KMS-11 (cell line): ENCODE measurements around the gene ABHD2.
"Not testable (repeated sequence)": the region's sequence is repeated elsewhere in the genome, so short reads cannot be mapped to it uniquely, and the experiment has no call there.

Experiments
- H2AFZ ChIP-seq: fragments of 200-600 bp; sonication (generic); 2 replicates; pipeline ENCODE4 v1.6.1; 2016; ENCODE audit warnings: antibody characterized with exemption, mixed run types, low read depth
- H3K27ac ChIP-seq: fragments of 200-600 bp; sonication (generic); 2 replicates; pipeline ENCODE4 v1.6.1; 2016; ENCODE audit warnings: mild to moderate bottlenecking, mixed run types
- H3K27me3 ChIP-seq: fragments of 200-600 bp; sonication (generic); 2 replicates; pipeline ENCODE4 v1.6.1; 2017; ENCODE audit warnings: mild to moderate bottlenecking, low read depth, mixed run types, moderate library complexity; ENCODE audit not compliant: insufficient read depth
- H3K36me3 ChIP-seq: fragments of 200-600 bp; sonication (generic); 2 replicates; pipeline ENCODE4 v1.6.1; 2017; ENCODE audit warnings: mild to moderate bottlenecking, mixed run types; ENCODE audit not compliant: insufficient read depth
- H3K4me1 ChIP-seq: fragments of 200-600 bp; sonication (generic); 2 replicates; pipeline ENCODE4 v1.6.1; 2016; ENCODE audit warnings: mild to moderate bottlenecking, low read depth, mixed run types; ENCODE audit not compliant: poor library complexity, severe bottlenecking
- H3K4me2 ChIP-seq: fragments of 200-600 bp; sonication (generic); 2 replicates; pipeline ENCODE4 v1.7.0; 2016; ENCODE audit warnings: mild to moderate bottlenecking, mixed run types
- H3K4me3 ChIP-seq: fragments of 200-600 bp; sonication (generic); IDR thresholded peaks from 2 replicates; pipeline ENCODE4 v1.6.1; 2017; ENCODE audit warnings: low read depth, low read length, mixed read lengths; ENCODE audit not compliant: insufficient read depth
- H3K79me2 ChIP-seq: fragments of 200-600 bp; sonication (generic); 2 replicates; pipeline ENCODE4 v1.6.1; 2016; ENCODE audit warnings: low read depth, mixed run types; ENCODE audit not compliant: insufficient read depth
- H3K9ac ChIP-seq: fragments of 200-600 bp; sonication (generic); 2 replicates; pipeline ENCODE4 v1.6.1; 2016; ENCODE audit warnings: mild to moderate bottlenecking, mixed run types
- H4K20me1 ChIP-seq: fragments of 200-600 bp; sonication (generic); 2 replicates; pipeline ENCODE4 v1.6.1; 2016; ENCODE audit warnings: mild to moderate bottlenecking, mixed run types; ENCODE audit not compliant: insufficient read depth
- CTCF ChIP-seq: fragments of 200-600 bp; sonication (generic); conservative IDR thresholded peaks from 2 replicates; pipeline ENCODE4 v1.6.1; 2017; ENCODE audit warnings: low read depth, mild to moderate bottlenecking, antibody characterized with exemption, low read length, moderate library complexity, mixed read lengths

Gene ABHD2

GRCh38 chr15:89231832-89232231, 143.6 kb downstream of the ABHD2 start:
- Histone ChIP-seq H3K36me3 (no peaks in the 10 kb centered on the region), H3K9ac (no peak overlapping the region), H2AFZ (no peak overlapping the region)

GRCh38 chr15:89239883-89240810, 151.9 kb downstream of the ABHD2 start:
- H3K4me3 ChIP-seq, H3K27ac ChIP-seq, H2AFZ ChIP-seq, H3K9ac ChIP-seq, H3K27me3 ChIP-seq, H3K4me1 ChIP-seq, H3K4me2 ChIP-seq, H3K36me3 ChIP-seq, H4K20me1 ChIP-seq: not testable (repeated sequence)
- peaks cover 13% of the 10 kb centered on the region for H3K79me2 ChIP-seq

More at GRCh38 chr15:89231832-89232231, 143.6 kb downstream of the ABHD2 start:
- Histone ChIP-seq H3K4me3 (no peak overlapping the region), H3K4me2 (no peak overlapping the region), H3K79me2 (no peaks in the 10 kb centered on the region), H3K4me1 (no peaks in the 10 kb centered on the region), H3K27me3 (no peaks in the 10 kb centered on the region), H3K27ac (no peak overlapping the region), H4K20me1 (no peaks in the 10 kb centered on the region)
- no peak for TF ChIP-seq CTCF

GRCh38 chr15:89243046-89243690, 154.9 kb downstream of the ABHD2 start:
- Histone ChIP-seq H3K4me2 (peak overlapping the region; percentile 74), H3K4me1 (peaks cover 22% of the 10 kb centered on the region), H3K9ac (peak overlapping the region; percentile 70; the same call in 1 of the 2 replicates), H3K27ac (peak overlapping the region; percentile 67; the same call in 1 of the 2 replicates), H3K4me3 (no peak overlapping the region), H3K79me2 (peaks cover 43% of the 10 kb centered on the region), H3K27me3 (no peaks in the 10 kb centered on the region), H4K20me1 (0 out of 2 replicates have a peak, but pooled peaks cover 3% of the 10 kb centered on the region), H2AFZ (peak overlapping the region; percentile 83), H3K36me3 (peaks cover 1% of the 10 kb centered on the region; the same call in 1 of the 2 replicates)
- TF ChIP-seq CTCF, result no peak

GRCh38 chr15:89243691-89244573, 155.7 kb downstream of the ABHD2 start, which contains the start of gene FANCI:
FANCI (plus strand) TSS chr15:89243979; CDS start chr15:89247648, 3,669 bp downstream.
- peak within 1 kb of the TSS; percentile 70; the same call in 1 of the 2 replicates for H3K9ac ChIP-seq
- no peak within 1 kb of the TSS for H3K4me3 ChIP-seq
- peaks cover 9% of the 10 kb centered on the region; the same call in 1 of the 2 replicates for H3K36me3 ChIP-seq
- H3K4me2 ChIP-seq, result peak within 1 kb of the TSS; percentile 74
- H4K20me1 ChIP-seq, result 0 out of 2 replicates have a peak, but pooled peaks cover 3% of the 10 kb centered on the region
- TF ChIP-seq CTCF, result peak; percentile 49; the same call in 1 of the 2 replicates
- peak within 1 kb of the TSS; percentile 83 for H2AFZ ChIP-seq
- no peaks in the 10 kb centered on the region for H3K27me3 ChIP-seq
- H3K4me1 ChIP-seq, result peaks cover 25% of the 10 kb centered on the region
- H3K79me2 ChIP-seq, result peaks cover 51% of the 10 kb centered on the region
- H3K27ac ChIP-seq, result peak within 1 kb of the TSS; percentile 67
